Adrenal gland (tissue), 5 donors: Measurements from ENCODE around the gene GGT6.

Experiments used
- POLR2A ChIP-seq, 2 donors: fragments of 450-650 bp; IDR thresholded peaks; one replicate each; pipeline ENCODE4 v1.6.1; 2017; ENCODE audit warnings: antibody characterized with exemption in 2 of 2, mild to moderate bottlenecking in 2 of 2, moderate library complexity in 1 of 2
- TF ChIP-seq, protein P1 (sequence below), 6 experiments: fragments of 450-650 bp in 4 of 6; fragments of 200-600 bp in 2 of 6; sonication (generic) in 1 of 6; IDR thresholded peaks; 1 replicate in 5 of 6; 2 replicates in 1 of 6; pipeline versions ENCODE4 v1.5.1 to v1.8.0; 2016 to 2021; ENCODE audit warnings: antibody characterized with exemption in 6 of 6, mild to moderate bottlenecking in 2 of 6, moderate library complexity in 1 of 6
- donor health status: DM: no; HTN: no; CAD: no.

DNA sequence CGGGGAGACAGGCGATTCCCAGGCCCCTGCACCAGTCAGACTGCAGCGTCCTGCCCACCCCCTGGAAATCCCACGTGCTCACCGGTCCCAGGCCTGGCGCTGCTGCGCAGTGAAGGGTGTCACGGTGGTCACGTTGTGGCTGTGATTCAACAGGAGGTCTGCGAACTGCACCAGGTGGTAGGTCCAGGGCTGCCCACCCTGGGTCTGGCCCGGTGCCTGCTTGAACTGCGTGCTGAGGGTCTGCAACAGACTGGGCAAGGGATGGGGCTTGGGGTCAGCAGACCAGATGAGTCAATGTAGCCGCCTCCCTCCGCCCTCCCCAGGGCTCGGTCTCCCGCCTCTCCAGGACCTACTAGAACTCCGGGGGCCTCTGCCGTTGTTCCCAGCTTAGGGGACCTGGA, 12.3 kb downstream of the GGT6 start:
- TF ChIP-seq, protein P1, sequence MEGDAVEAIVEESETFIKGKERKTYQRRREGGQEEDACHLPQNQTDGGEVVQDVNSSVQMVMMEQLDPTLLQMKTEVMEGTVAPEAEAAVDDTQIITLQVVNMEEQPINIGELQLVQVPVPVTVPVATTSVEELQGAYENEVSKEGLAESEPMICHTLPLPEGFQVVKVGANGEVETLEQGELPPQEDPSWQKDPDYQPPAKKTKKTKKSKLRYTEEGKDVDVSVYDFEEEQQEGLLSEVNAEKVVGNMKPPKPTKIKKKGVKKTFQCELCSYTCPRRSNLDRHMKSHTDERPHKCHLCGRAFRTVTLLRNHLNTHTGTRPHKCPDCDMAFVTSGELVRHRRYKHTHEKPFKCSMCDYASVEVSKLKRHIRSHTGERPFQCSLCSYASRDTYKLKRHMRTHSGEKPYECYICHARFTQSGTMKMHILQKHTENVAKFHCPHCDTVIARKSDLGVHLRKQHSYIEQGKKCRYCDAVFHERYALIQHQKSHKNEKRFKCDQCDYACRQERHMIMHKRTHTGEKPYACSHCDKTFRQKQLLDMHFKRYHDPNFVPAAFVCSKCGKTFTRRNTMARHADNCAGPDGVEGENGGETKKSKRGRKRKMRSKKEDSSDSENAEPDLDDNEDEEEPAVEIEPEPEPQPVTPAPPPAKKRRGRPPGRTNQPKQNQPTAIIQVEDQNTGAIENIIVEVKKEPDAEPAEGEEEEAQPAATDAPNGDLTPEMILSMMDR (IDR thresholded peaks at IDR 0.05): no peak
- no peak for TF ChIP-seq POLR2A (IDR thresholded peaks at IDR 0.05)
